HG03066 (cell line): Measurements from ENCODE around the gene MINDY1.
A peak's percentile ranks its signal among the peaks of the same experiment; 100 is the strongest.

Experiments
- ATAC-seq: cut with Tn5 transposase; IDR thresholded peaks from one replicate; pipeline ENCODE4 v1.9.1; 2021; ENCODE audit warnings: low read depth; ENCODE audit not compliant: unreplicated experiment

The MINDY1 gene

DNA sequence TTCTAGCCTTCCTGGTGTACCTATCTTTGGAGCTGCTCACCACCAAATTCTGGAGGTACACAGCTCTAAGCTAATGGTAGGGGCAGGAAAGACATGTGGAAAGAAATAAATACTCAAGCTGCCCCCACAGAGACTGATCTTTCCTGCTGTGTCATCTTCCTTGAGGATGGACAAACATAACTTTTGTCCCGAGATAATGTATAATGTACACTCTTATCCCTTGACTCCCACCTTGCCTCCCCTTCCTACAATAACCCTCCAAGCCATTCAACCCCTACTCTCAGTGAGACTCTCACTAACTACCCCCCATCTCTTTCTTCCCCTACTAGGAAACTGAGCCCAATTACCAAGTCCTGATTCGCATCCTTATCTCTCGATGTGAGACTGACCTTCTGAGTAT is 12.5 kb downstream of the MINDY1 start:
- ATAC-seq, result no peak

DNA sequence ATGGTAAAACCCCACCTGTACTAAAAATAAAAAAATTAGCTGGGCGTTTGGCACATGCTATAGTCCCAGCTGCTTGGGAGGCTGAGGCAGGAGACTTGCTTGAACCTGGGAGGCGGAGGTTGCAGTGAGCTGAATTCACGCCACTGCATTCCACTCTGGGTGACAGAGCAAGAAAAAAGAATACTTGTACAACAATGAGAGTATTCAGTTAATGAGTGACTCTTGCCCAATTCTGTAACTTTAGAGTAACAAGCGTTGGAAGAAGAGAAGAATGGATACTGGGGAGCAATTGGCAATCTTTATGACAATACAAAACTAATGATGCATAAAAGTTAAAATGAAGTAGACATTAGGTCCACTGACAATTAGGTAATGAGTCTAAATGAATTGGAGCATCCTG is 14.1 kb downstream of the MINDY1 start:
- ATAC-seq, result no peak

DNA sequence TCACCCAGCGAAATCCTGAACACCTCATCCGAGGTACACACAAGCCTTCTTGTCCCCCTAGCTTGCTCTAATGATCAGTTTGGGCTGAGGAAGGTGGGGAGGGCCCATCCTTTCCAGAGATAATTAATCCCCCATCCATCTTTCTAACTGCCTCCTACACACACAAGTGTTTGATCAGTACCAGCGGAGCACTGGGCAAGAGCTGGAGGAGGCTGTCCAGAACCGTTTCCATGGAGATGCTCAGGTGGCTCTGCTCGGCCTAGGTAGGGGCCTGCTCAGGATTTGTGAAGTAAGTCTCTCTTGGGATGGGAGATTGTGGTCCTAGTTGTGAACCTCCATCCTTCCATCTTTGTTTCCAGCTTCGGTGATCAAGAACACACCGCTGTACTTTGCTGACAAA is 18.8 kb downstream of the MINDY1 start:
- no peak for ATAC-seq

DNA sequence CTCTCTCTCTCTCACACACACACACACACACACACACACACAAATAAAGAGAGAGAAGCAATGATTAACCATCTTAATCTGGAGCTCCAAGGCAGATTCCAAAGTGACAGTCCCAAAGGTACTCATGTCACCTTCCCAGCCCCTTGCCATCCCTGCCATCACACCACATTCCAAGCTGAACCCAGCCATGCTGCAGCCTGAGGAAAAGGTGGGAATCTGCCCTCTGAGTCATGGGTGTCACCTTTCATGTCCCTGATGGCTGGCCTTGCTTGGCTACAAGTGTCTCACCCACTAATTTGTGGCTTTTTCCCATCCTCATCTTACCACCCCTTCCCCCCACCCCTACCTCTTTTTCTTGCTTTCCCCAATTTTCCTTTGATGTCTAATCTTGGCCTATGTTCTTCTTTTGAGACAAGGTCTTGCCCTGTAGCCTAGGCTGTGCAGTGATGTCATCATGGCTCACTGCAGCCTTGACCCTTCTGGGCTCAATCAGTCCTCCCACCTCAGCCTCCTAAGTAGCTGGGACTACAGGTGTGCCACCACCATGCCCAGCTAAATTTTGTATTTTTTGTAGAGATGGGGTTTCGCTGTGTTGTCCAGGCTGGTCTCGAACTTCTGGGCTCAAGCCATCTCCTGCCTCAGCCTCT is 21.4 kb downstream of the MINDY1 start:
- ATAC-seq, result no peak

DNA sequence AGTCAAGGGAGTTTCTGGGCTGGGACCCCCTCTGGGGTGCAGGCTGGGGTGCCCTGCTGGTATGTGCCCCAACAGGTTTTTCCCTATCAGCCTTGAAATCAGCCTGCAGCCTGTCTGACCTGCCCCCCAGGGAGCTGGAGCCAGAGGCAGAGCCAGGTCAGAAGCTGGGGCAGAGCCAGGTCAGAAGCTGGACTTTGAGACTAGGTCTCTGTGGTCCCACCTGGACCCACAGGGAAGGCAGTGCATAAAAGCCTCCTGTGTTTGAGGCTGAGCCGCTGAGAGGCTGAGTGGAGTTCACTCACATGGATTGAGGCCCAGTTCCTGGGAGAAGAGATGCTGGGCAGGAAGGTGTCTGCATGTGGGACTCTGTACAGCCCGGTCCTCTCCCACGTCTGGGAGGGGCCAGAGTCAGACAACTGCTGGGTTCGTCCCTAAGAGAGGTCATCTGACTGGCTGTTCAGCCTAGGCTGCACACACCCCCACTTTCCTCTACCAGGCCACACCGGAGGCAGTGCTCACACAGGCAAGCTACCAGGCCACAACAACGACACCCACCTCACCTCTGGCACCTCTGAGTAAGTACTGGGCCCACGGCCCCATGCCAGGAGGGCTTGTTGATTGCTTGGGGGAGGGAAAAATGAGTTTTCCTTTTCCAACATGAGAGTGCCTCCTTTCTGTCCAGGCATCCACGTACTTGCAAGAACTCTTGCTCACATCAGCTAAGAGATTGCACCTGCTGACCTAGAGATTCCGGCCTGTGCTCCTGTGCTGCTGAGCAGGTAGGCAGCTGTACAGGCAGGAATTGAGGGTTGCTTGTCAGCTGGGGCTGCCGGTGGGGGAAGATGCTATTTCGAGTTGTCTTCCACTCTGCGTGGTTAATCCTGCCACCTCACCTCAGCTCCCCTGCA is 24.6 kb downstream of the MINDY1 start, which contains the start of gene ANXA9:
Gene ANXA9, plus strand, starts transcription at position 488 of the 908 bp plus-strand sequence. CDS start 814 bp downstream, outside the sequence.
- ATAC-seq, result no peak

DNA sequence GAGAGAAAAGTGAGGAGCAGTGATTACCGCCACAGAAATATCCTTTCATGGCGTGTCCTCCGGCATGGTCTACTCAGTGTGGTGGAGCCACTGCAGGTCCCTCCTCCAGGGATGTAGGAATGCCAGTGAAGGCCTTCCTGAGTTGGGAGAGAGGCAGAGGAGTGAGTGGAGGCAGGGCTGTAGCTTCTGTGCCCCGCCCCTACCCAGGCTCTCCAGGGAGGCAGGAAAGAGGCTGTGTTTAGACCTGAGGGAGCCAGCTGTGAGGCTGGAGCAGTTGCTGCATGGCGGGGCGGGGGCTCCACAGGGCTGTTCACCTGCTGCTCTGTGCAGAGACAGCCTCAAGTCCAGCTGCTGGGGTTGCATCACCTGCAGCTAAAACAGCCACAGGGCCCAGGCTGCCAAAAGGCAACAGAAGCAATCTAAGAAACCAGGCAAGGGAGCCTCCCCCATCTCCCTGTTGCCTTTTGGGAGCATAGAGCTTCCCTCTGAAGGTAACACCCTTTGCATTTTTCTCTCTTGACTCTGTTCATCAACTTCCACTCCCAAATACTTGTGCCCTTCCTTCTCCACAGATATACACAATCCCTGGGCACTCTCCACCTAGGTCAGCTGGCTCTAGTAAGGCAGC is 25.4 kb downstream of the MINDY1 start:
- no peak for ATAC-seq

DNA sequence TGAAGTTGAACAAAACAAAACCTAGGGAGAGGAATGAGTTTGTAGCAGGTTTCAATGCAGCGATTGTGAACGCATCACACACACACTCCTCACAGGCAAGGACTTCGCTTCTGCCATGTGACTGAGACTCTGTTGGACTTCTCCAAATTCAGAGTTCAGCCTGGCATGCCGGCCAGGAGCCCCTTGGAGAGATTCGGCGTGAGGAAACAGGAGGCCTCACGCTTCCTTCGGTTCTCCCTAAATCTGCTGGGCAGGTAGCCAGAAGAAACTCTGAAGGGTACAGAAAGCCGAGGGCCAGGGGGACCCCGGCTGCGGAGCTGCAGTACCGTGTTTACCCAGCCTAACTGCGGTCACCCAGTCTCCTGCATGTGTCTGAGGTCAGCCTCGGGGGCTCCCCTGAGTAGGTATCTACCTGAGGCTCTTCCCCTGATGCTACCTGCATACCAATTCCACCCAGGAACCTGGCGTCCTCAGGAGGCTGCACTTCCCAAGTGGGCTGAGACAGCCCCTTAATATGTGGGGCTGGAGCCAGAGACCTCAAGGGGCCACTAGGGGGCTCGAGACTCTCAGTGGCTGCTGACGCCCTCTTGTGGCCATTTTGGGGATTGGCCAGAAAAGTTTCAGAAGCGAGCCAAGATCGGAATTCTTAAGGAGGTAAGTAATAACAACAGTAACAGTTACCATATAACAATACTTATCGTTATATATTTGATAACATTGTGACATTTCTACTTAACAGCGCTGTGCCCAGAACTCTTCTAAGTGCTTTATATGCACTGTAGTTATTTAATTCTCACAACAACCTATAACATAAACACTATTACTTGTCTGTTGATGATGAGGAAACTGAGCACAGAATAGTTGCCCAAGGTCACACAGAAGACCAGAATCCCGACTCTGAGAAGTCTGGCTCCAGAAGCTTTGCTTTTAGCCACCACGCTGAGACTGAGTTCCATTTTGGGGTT is 27.3 kb downstream of the MINDY1 start:
- peak; percentile 52 for ATAC-seq

DNA sequence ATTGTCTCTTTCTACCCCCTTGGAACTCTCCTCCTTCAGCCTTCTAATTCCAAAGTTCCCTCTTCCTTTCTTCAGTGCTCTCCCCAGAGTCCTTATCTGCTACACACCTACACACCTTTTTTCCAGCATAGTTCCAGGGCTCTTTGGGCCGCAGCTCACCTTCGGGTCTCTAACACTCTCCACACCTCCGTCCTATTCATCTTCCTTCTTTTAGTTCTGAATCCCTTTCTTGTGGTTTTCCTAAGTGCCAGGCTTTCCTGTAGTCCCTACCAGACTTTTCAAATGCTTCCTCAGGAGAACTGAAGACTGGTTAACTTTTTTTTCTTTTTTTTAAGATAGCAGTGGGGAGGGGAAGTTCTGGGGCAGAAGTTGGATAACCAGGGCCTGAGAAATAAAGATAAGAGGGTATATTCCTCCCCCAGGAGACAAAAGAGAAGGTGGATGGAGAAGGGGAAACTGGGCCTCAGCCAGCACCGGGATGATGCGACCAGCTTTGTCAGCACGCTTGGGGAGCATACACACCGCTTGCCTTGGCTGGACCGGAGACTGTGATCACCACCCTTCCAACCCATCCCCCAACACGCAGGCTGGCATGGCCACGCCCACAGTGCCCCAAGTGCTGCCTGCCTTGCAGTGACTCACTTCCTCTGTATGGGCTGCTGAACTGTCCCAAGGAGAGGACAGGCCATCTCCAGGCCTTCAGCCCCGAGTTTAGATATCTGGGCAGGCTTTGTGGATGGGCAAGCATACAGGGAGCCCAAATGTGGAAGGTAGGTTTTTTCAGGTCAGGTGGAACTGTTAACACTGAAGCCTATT is 29.6 kb downstream of the MINDY1 start:
- no peak for ATAC-seq

DNA sequence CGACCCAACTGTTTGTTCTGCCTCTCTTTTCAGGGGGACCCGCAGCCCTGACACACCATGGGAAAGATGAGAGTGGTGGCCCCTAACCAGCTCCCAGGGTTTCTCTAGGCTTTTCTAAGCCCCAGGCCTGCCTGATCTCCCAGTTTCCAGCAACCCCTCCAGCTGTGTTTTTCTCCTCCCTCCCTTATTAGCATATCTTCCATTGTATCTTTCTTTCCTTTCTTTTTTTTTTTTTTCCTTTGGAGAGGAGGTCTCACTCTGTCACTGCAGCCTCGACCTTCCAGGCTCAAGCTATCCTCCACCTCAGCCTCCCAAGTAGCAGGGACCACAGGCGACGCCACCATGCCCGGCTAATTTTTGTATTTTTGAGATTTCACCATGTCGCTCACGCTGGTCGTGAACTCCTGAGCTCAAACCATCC is 30.3 kb downstream of the MINDY1 start:
- no peak for ATAC-seq

DNA sequence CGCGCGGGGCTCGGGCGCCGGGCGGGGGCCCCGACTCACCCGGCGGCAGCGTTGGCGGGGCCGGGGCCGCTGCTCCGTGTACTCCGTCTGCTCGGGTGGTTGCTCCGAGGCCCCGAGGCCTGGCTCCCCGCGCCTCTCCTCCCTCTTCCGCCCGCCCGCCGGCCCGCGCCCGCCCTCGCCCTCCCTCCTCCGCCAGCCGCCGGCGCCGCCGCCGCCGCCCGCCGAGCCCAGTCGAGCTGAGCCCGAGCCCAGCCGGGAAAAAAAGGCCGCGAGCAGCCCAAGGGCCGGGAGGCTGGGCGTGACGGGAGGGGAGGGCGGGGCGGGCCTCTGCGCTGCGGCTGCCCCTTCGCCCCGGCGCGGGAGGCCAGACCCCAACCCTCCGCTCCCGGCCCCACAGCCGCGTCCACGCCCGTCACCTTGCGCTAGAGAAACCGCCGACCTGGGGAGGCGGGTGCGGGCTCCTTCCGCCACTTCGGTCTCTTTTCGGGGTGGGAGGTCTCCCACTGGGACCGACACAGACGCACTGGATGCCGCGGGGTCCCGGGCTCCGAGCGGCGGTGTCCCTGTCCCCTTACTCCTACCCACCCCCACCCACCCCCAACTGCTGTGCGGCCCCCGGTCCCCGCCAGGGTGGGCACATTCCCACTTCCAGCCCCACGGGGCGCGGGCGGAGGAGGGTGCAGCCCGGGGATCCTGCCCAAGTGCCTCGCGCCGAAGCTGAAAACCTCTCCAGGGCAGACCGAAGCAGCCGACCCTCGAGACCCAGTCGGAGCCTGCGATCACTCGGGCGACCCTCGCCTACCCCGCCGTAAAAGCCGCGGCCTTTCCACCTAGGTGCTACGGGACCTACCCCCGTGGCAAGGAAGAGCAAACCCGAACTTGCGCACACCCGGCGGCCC is 31.9 kb downstream of the MINDY1 start, which contains the start of gene CERS2:
Gene CERS2, minus strand, starts transcription at position 256 of the 899 bp plus-strand sequence. CDS start 5,745 bp downstream, outside the sequence.
- ATAC-seq, result no peak

DNA sequence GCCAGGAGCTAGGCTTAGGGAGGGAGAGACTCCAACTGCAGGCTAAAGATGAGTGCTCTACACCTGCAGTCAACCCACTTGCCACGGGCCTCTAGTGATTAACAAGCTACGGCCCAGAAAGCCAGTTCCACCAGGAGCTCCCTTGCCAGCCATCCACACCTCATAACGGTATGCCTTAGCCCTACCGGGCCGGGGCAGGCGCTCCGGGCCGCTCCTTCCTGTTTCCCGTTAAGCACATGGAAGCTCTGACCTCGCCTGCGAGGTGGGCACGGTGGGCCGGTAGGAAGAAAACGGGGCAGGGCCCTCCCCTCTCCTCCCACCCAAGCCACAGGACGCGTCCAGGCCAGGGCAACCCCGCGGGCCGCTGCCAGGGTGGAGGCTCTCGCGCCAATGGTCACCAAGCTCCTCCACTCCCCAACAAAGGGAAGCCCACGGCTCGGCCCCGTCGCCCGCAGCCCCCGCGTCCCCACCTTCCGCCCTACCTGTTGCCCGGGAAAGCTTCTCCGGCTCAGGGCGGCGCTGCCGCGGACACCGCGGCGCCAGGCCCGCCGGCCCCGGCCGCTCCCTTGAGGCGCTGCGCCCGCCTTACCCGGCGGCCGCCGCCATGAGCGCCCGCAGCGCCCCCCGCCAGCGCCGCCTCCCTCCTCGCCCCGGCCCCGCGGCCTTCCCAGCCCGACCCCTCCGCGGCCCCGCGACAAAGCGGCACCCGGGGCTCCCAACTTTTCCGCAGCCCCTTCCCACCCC is 32.7 kb downstream of the MINDY1 start:
- no peak for ATAC-seq

DNA sequence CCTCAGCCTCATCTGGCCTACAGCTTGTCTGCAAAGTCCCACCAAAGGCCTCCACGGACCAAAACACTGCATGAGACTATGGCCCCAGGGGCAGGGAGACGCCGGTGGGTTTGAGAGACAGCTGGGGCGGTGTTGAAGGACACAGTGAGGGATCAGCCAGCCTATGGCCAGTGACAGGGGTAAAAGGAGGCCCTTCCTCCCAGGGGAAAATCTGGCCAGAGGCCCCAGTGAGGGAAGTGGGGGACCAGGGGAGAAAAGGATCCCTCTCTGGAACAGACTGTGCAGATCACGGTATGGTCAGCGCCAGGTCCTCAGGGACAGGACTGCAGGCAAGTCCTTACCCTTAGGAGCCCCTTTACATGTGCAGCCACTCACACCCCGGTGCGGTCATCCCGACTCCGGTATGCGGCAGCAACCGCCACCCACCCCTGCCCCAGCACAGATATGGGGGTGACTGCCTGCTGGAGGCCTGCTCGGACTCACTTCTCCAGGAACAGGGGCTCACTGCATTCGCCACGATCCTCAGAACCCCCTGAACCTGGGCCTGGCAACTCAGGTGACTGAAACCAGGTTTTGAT is 33.4 kb downstream of the MINDY1 start:
- no peak for ATAC-seq

DNA sequence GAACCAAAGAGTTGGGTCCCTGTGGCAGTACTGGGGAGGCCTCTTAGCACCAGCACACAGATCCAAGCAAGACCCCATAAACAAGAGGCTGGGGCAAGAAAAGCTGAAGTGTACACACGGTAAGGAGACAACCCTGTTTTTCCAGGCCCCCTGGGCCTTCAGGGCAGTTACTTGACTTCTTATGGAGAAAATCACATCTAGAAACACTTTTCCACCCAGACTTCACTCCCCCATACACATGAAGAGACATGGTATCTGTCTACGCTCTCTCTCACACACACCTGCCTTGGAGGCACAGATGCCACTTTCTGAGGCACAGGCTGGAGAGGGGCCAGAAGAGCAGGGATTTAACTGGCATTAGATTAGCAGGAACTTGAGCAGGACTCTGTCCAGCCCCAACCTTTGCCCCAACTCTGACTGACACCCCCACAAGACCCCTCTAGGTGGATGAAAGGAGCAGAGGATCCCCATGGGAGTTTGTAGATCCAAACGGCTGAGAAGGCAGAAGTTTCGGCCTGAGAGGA is 34.2 kb downstream of the MINDY1 start:
- ATAC-seq, result no peak

DNA sequence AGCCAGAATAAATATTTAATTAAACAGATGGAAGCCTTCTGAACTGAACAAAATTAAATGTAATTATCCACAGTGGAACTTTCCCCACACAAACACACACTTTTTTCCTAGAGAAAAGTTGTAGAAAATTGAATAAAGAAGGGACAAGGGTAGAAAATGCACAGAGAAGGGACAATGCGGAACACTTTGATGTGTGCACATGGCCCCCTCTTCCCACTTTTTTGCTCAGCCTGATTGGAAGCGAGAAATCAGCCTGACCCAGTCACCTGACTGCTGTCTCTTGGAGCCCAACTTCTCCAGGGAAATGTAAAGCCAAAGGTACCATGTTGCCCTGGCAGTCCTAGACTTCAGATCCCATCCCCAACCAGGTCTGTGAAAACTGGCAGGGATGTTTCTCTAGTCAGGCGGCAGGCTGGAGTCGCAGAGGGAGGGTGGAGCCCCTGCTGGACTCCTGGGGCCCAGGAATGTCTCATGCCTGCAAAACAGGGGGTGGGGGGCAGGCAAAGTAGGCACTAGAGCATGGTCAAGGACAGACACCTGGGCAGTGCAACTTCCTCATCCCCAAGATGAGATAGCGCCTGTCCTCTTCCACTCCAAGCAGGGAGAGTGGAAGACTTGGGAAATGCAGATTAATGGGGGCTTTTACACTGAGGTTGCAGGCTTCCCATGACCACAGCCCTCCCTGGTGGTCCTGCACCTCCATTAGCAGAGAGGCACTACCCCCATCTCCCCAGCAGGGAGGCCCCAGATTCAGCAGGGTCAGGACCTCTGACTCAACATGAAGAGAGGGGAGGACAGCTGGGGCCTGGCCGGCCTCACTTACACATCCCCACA is 34.9 kb downstream of the MINDY1 start:
- no peak for ATAC-seq

DNA sequence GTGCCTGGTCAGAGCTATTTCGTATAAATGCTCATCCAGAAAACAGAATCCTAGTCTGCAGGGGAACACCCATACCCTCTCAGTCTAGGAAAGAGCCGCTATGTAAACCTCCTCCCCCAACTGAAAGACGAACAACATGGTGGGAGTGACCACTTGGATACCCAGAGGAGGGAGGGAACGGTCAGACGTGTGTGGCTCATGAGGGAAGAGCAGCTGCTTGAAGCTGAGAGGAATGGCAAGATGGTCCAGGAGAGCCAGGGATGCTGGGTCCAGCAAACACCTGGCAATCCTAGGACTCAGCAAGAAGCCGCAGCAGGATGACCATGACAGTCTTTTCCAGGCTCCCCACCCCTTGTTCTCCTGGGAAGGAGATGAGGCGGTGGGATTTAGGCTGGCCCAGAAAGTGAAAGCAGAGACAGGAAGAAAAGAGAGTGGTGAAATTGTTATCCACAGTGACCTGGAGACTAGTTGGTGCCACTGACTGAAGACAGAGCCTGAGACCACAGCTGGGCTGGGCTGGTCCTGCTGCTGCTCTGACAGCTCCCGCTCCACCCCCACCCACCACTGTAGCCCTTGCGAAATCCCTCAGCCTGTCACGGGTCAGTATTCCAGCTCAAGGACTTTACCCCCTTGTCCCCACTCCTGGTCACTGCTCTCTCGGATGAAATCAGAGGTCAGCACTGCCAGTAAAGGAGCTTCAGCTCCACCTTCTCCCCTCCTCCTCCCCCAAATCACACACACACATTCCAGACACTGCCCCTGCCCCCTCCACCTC is 35.7 kb downstream of the MINDY1 start:
- no peak for ATAC-seq
